HEK293T (cell line): ENCODE measurements around the gene RASGRP2.

ENCODE experiments used
- ARNT ChIP-seq: fragments of 450-650 bp; IDR thresholded peaks from 2 replicates; pipeline ENCODE4 v1.6.1; 2017; ENCODE audit warnings: mild to moderate bottlenecking
- BHLHE40 ChIP-seq: fragments of 450-650 bp; IDR thresholded peaks from 2 replicates; pipeline ENCODE4 v1.6.1; 2016; ENCODE audit warnings: mild to moderate bottlenecking, moderate library complexity, borderline replicate concordance
- ELF4 ChIP-seq: fragments of 450-650 bp; IDR thresholded peaks from 2 replicates; pipeline ENCODE4 v1.6.1; 2017; ENCODE audit warnings: antibody characterized with exemption
- FOXA1 ChIP-seq: fragments of 450-650 bp; IDR thresholded peaks from 2 replicates; pipeline ENCODE4 v1.6.1; 2016; ENCODE audit warnings: mild to moderate bottlenecking
- FOXK2 ChIP-seq: fragments of 450-650 bp; IDR thresholded peaks from 2 replicates; pipeline ENCODE4 v1.6.1; 2016; ENCODE audit warnings: mild to moderate bottlenecking
- FOXM1 ChIP-seq: fragments of 450-650 bp; IDR thresholded peaks from 2 replicates; pipeline ENCODE4 v1.6.1; 2017; ENCODE audit warnings: mild to moderate bottlenecking, borderline replicate concordance
- HDGF ChIP-seq: fragments of 450-650 bp; IDR thresholded peaks from 2 replicates; pipeline ENCODE4 v1.6.1; 2017; ENCODE audit warnings: antibody characterized with exemption, borderline replicate concordance
- LEF1 ChIP-seq: fragments of 450-650 bp; IDR thresholded peaks from 2 replicates; pipeline ENCODE4 v1.6.1; 2017; ENCODE audit warnings: mild to moderate bottlenecking, borderline replicate concordance
- PKNOX1 ChIP-seq: fragments of 450-650 bp; IDR thresholded peaks from 2 replicates; pipeline ENCODE4 v1.6.1; 2016
- SP1 ChIP-seq: fragments of 450-650 bp; IDR thresholded peaks from 2 replicates; pipeline ENCODE4 v1.6.1; 2017
- TARDBP ChIP-seq: fragments of 450-650 bp; IDR thresholded peaks from 2 replicates; pipeline ENCODE4 v1.6.1; 2016
- ZNF384 ChIP-seq: fragments of 450-650 bp; IDR thresholded peaks from 2 replicates; pipeline ENCODE4 v1.6.1; 2016

- TF ChIP-seq ARNT (no peak), ELF4 (no peak), BHLHE40 (no peak), LEF1 (no peak), FOXM1 (no peak), FOXK2 (no peak), HDGF (no peak), ZNF384 (no peak), PKNOX1 (no peak), FOXA1 (no peak), SP1 (no peak), TARDBP (no peak)
Measured at GRCh38 chr11:64710418-64711137, 33.4 kb downstream of the RASGRP2 start.
